Psoas muscle (tissue), 8 donors: ENCODE results near the gene PTPRH. TPM values are rescaled to one million over a fixed set of nuclear protein-coding genes. Genes with fewer than 3 reads are reported as not detected.
A peak's percentile ranks its signal among the peaks of the same experiment; 100 is the strongest.

Source experiments
- ATAC-seq, 4 donors: fragments of 200-7000 bp; cut with Tn5 transposase; one replicate each; pipeline ENCODE4 v1.9.1; 2020; ENCODE audit warnings: moderate library complexity in 3 of 4, mild to moderate bottlenecking in 2 of 4
- DNase-seq, 2 donors: peaks; one replicate each; pipeline ENCODE4 v3.0.0-alpha.2; 2020
- H3K27ac ChIP-seq: fragments of 200-600 bp; one replicate; pipeline ENCODE4 v1.8.0; 2022
- H3K27me3 ChIP-seq, 3 donors: fragments of 200-600 bp in 1 of 3; one replicate each; pipeline versions ENCODE4 v1.6.1 to v1.8.0; 2013 to 2022; ENCODE audit warnings: low read length in 2 of 3, mild to moderate bottlenecking in 2 of 3, moderate library complexity in 1 of 3; ENCODE audit not compliant: insufficient read depth in 3 of 3
- H3K36me3 ChIP-seq, 2 donors: fragments of 200-600 bp in 1 of 2; one replicate each; pipeline versions ENCODE4 v1.6.1 to v1.8.0; 2013 to 2022; ENCODE audit warnings: low read depth in 1 of 2, mild to moderate bottlenecking in 1 of 2, moderate library complexity in 1 of 2; ENCODE audit not compliant: insufficient read depth in 1 of 2
- H3K4me1 ChIP-seq: fragments of 200-600 bp; one replicate; pipeline ENCODE4 v1.8.0; 2022
- H3K4me3 ChIP-seq: fragments of 200-600 bp; one replicate; pipeline ENCODE4 v1.8.0; 2022; ENCODE audit warnings: mild to moderate bottlenecking
- H3K9me3 ChIP-seq: fragments of 200-600 bp; one replicate; pipeline ENCODE4 v1.8.0; 2022
- CTCF ChIP-seq: fragments of 200-600 bp; IDR thresholded peaks from one replicate; pipeline ENCODE4 v1.8.0; 2022; ENCODE audit warnings: antibody characterized with exemption
- WGBS, 3 donors: extraction: QIAGEN DNeasy Blood & Tissue Kit; methylation state at CpG; one replicate each; pipeline versions ENCODE4 v1.1.6 to v1.1.7; 2013; 5-methylcytosine and 5-hydroxymethylcytosine counted together
- intact Hi-C, 2 donors: fragments of 100-400 bp; cut with DNase I; formaldehyde crosslinking; loops; one replicate each; pipeline versions ENCODE4 v1.11.0 to v1.14.2; 2022
- long read RNA-seq, 2 donors: library from polyadenylated mRNA; unstranded; transcript quantifications; one replicate each; pipeline ENCODE4 v2.0.0, GENCODE V29; 2021
- polyA plus RNA-seq, 3 donors: library from polyadenylated mRNA; stranded (reverse); fragments of 200-250 nt; gene quantifications; one replicate each; pipeline ENCODE4 v1.2.3, GENCODE V29; 2013
- total RNA-seq, 4 donors: library from RNA; stranded (reverse); fragmentation: NEBNext Ultra II Directional in 2 of 4; extraction: Animal tissue kit (Norgen Biotek cat#: 25700) in 2 of 4; gene quantifications; one replicate each; pipeline versions ENCODE4 v1.2.1 to v1.2.4, GENCODE V29; 2021 to 2023
- donor health status: healthy with polysubstance abuse.
- donor health status: DM: no; HTN: no; CAD: no; lungs with moderate emphysema.
- donor health status: Bipolar disorder and iron deficiency.
- donor health status: healthy.
- donor health status: DM: yes; HTN: yes; CAD: no.
- donor health status: DM: no; HTN: no; CAD: no.
- donor health status: DM: no; HTN: no; CAD: no.
- donor health status: DM: yes; HTN: yes; CAD: no.

The PTPRH gene
- total RNA-seq (under 1 TPM in 3 of 4 donors, not detected in 1; 0.15 to 0.18 (median 0.17) TPM), polyA plus RNA-seq (under 1 TPM; 0.04 to 0.12 (median 0.05) TPM)
- long read RNA-seq, donor 1 = 0 reads
- long read RNA-seq, donor 2 = 0 reads

- no peak for TF ChIP-seq CTCF
- H3K27ac ChIP-seq = no peak within 1 kb of the TSS
- H3K36me3 ChIP-seq = no peaks in the 10 kb centered on the region
- H3K9me3 ChIP-seq = no peaks in the 10 kb centered on the region
- peaks cover 4% of the 10 kb centered on the region for H3K4me1 ChIP-seq
- ATAC-seq (no peak), DNase-seq (no peak)
- H3K27me3 ChIP-seq = peaks cover 0 to 48% (median 3%) of the 10 kb centered on the region in 3 donors
- intact Hi-C loops = no loop called here
- no peak within 1 kb of the TSS for H3K4me3 ChIP-seq
- whole genome bisulfite sequencing, 3 donors = 48 to 53% (median 51%) methylated on average over 17 of the region's 18 CpGs
These were observed at the start of gene PTPRH for GRCh38 chr19:55208880-55209692. PTPRH (minus strand) TSS chr19:55209501; CDS start chr19:55209433, 68 bp downstream.

- DNase-seq (no peak), ATAC-seq (peak; percentile 10 to 34 (median 24))
- Histone ChIP-seq H3K4me3 (peak overlapping the region; percentile 92), H3K27me3 (no peaks in the 10 kb centered on the region), H3K36me3 (peaks cover 0 to 7% of the 10 kb centered on the region in 2 donors), H3K27ac (peak overlapping the region; percentile 92), H3K4me1 (peaks cover 49% of the 10 kb centered on the region), H3K9me3 (no peaks in the 10 kb centered on the region)
- no peak for TF ChIP-seq CTCF
- intact Hi-C loops = no loop called here
- WGBS, 3 donors = 0 to 1% (median 1%) methylated on average over 16 to 52 of the region's 53 CpGs
These were observed 49.2 kb upstream of the PTPRH start for GRCh38 chr19:55258476-55258827.

- Histone ChIP-seq H3K27ac (peak overlapping the region; percentile 92), H3K9me3 (no peaks in the 10 kb centered on the region), H3K27me3 (no peaks in the 10 kb centered on the region), H3K4me3 (peak overlapping the region; percentile 92), H3K4me1 (peaks cover 56% of the 10 kb centered on the region), H3K36me3 (peaks cover 0 to 6% of the 10 kb centered on the region in 2 donors)
- intact Hi-C loops = no loop called here
- WGBS, 3 donors = 2 to 5% (median 4%) methylated on average over 41 to 51 of the region's 51 CpGs
- TF ChIP-seq CTCF = no peak
- DNase-seq (peak in 1 of 2 donors; percentile 52), ATAC-seq (no peak)
These were observed 48.4 kb upstream of the PTPRH start for GRCh38 chr19:55257461-55258420.

- intact Hi-C loops = no loop called here
- Histone ChIP-seq H3K9me3 (no peaks in the 10 kb centered on the region), H3K4me3 (peak overlapping the region; percentile 92), H3K36me3 (no peaks in the 10 kb centered on the region), H3K4me1 (peaks cover 62% of the 10 kb centered on the region), H3K27me3 (no peaks in the 10 kb centered on the region), H3K27ac (no peak overlapping the region)
- DNase-seq (peak in 1 of 2 donors; percentile 19), ATAC-seq (no peak)
- WGBS, 3 donors = 36 to 58% (median 44%) methylated on average over 22 of the region's 22 CpGs
- TF ChIP-seq CTCF = no peak
These were observed 47.5 kb upstream of the PTPRH start for GRCh38 chr19:55256562-55257460.
